Myocyte (in vitro differentiated cells): ENCODE data around the gene PLXDC2. TPM values are rescaled to one million over a fixed set of nuclear protein-coding genes. Genes with fewer than 3 reads are reported as not detected.
"Not testable (repeated sequence)": the region's sequence is repeated elsewhere in the genome, so short reads cannot be mapped to it uniquely, and the experiment has no call there.

Experiments
- DNase-seq: peaks from one replicate; pipeline ENCODE4 v3.0.0-alpha.2; 2012; ENCODE audit warnings: low read depth
- total RNA-seq: library from RNA; depleted of rRNA; stranded (reverse); fragments of >200 nt; gene quantifications from 2 replicates; pipeline ENCODE4 v1.2.3, GENCODE V29; 2014

PLXDC2 gene
- total RNA-seq, 1 donor from 2014 or later, result 12.0 TPM

DNA sequence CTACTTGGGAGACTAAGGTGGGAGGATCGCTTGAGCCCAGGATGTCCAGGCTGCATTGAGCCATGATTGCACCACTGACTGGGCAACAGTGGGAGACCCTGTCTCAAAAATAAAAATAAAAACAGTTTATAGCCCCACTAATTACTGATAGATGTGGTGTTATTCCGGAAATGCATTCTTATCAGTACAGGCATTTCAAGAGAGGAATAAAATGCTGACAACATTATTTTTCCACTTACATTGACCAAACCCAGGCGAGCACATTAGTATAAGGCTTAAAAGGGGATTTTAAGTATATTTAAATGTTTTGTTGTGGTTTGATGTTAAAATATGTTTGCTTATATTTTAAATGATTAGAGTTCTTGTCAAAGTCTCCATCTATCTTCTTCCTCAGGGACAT is 359.5 kb downstream of the PLXDC2 start:
- DNase-seq, result no peak

DNA sequence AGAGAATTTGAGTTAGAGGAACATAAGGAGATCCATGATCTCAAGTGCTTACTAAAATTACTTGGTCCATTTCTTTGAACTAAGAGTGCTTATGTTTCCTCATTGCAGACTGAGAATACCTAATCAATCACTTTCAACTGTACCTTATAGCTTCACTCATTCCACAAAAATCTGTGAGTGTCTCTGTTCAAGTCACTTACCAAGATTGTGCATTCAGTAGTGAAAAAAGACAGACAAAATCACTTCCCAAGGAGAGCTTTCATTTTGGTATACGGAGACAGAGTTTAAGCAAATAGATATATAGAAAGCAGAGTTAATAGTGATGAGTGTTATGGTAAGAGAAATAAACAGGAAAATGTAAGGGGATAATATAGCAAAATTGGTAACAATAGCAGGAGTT is 364.5 kb downstream of the PLXDC2 start:
- no peak for DNase-seq

DNA sequence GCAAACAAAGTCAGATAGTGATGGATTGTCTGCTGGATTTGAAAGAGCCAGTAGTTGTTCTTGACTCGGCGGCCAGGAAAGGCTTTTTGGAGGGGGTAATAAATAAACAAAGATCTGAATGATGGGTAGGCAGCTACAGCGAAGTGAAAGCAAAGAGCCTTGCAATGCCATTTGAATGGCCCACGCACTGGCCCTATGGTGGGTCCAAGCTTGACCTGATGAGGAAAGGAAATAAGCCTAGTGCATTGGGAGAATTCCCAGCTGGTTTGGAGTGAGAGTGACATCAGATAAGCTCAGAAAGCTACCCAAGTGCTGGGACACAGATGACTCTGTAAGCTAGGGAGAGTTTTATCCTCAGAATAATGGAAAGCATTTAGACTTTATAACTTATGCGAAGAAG is 365.2 kb downstream of the PLXDC2 start:
- no peak for DNase-seq

DNA sequence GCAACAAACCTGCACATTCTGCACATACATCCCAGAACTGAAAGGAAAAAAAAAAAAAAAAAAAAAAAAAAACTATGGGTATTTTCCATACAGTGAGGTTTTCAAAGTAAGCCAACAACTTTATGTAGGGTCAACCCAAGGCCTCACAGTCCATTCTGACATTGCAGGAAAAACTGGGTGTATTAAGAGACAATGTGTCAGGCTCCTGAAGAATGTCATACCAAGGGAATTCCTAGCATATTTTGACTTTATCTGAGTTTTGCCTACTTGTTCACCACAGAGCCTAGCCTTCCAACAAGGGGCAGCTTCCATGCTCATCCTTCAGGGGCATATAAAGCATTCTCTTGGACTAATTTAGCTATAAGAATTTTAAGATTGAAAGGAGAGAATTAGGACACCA is 368.9 kb downstream of the PLXDC2 start:
- DNase-seq, result peak; percentile 1

DNA sequence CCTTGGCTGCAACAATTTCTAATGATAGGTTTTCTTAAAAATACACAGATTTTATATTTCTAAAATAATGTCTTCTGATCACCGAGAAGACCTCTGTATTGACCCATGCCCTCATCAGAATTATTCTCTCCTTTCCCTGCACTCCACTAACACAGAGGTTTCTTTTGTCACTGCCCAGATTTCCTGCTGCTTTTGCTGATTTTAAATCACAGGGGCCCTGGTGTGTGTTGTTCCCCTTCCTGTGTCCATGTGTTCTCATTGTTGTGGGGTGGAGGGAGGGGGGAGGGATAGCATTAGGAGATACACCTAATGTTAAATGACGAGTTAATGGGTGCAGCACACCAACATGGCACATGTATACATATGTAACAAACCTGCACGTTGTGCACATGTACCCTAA is 375.2 kb downstream of the PLXDC2 start:
- not testable (repeated sequence) for DNase-seq

DNA sequence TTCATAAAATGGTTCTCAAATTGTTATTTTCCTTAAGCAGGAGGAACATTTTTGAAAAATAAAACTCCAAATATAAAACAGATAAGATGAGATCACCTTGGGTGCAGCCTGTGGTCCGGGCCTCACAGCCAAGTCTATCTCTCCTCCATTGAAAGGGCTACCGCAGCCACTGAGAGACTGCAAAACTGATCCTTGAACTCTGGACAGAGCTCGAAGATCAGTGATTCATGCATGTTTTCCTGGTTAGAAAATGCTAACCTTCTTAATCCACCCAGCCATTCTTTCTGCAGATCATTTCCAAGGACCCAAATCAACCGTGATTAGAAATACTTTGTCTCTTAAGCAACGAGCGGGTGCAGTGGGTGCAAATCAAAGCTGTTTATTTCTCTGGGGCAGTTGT is 378.8 kb downstream of the PLXDC2 start:
- DNase-seq, result no peak

DNA sequence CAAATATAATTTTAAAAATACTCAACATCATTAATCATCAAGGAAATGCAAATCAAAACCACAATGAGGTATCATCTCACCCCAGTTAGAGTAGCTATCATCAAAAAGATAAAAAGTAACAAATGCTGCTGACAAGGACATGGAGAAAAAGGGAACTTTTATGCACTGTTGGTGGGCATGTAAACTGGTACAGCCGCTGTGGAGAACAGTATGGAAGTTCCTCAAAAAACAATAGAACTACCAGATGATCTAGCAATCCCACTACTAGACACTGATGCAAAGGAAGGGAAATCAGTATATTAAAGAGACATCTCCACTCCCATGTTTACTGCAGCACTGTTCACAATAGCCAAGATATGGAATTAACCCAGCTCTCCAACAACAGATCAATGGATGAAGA is 384.5 kb downstream of the PLXDC2 start:
- DNase-seq, result no peak

DNA sequence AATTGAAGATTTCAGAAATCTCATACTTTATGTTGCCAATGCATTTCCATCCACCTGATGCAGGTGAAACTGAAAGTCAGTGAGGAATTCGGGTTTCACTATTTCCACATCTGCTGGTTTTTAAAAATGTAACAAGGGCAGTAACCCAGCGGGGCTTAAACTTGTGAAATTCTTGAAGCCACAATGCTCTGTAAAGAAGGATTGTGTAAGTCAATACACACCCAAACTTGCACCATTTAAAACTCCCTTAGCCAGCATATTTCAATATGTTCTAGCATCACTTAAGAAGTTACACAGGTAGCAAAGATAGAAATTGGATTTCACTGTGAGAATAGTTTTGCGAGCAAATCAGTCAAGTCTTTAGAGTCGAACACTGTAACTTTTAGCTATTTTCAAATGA is 386.1 kb downstream of the PLXDC2 start:
- no peak for DNase-seq

DNA sequence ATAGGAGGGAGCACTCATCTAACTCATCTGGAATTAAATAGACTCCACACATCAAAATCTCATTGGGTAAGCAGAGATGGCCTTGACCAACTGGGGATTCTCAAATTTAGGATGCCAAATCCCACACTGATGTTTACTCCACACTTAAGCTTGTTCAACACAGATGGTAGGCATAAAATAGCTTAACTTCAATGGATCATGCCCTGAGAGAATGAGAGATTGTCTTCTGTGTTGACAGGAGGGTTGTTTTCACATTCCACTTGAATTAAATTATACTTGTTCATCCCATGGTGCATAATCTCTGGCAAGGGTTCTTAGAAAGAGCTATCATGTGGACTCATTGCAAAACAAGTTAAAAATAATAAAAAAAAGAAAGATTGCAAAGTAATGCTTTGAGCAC is 391.4 kb downstream of the PLXDC2 start:
- no peak for DNase-seq

DNA sequence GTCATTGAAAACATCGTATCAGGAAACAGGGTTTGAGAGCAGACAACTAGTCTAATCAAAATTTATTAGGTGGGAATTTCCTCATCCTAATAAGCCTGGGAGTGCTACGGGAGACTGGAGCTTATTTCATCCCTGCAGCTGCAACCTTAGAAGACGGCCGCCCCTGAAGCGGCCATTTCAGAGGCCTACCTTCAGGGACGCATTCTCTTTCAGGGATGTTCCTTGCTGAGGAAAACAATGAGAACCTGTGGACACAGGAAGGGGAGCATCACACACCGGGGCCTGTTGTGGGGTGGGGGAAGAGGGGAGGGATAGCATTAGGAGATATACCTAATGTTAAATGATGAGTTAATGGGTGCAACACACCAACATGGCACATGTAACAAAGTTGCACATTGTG is 392.9 kb downstream of the PLXDC2 start:
- DNase-seq, result not testable (repeated sequence)

DNA sequence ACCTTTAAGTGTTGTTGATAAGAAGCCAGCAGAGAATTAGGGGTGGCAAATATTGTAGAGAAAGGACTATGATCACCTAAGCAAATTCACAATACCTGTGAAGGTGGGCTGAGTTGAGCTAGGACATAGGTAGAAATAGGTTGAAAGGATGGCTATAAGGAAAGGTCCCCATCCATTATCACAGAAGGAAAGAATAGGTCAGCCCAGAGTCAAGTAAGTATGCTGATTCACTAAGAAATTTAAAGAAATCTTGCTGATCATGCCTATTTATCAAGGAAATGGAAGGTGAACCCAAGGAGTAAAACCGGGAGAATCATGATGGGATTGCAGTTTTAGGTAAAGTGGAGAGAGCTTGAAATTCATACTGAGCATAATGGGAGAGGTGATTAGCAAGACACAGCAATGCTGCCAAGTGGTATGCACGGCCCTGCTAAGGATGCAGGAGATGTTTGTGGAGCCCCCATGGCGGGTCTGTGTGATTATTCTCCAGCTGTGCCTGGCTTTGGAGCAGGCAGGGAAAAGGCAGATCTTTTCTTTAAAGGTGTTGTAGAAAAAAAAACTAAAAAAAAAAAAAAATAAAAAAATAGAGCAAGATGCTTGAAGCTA is 399.4 kb downstream of the PLXDC2 start:
- DNase-seq, result no peak

DNA sequence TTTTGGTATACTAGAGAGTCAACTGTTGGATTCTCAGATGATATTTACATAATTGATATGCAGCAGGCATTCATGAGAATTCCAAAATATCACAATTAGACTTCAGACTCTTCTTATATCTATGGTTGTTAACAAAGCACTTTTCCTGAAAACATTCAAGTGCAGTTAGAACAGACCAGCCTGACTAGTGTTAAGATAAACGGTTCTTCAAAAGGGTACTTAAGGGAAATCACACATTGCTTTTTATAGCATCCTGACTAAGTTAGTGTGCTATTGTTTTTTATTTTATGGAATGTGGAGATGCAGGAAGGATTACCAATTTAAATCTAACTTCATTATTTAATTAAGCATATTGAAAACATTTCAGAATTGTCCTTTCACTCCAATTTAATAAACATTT is 405.1 kb downstream of the PLXDC2 start:
- DNase-seq, result no peak

DNA sequence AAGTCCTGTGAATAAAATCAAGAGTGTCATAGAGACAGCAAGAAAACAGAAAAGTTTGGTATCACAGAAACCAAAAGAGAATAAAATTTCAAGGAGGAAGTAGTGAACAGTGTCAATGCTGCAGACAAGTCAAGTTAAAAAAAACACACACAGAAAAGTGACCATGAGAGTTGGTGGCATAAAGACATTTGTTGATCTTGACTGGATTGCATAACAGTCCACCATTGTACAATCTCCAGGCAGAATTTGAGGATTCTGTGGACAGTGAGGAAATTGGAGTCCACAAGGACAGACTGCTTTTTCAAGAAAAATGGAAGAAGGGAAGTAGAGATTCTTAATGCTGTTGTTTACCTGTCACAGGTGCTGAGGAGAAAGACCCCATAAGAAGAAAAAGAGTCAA is 412.5 kb downstream of the PLXDC2 start:
- DNase-seq, result no peak

DNA sequence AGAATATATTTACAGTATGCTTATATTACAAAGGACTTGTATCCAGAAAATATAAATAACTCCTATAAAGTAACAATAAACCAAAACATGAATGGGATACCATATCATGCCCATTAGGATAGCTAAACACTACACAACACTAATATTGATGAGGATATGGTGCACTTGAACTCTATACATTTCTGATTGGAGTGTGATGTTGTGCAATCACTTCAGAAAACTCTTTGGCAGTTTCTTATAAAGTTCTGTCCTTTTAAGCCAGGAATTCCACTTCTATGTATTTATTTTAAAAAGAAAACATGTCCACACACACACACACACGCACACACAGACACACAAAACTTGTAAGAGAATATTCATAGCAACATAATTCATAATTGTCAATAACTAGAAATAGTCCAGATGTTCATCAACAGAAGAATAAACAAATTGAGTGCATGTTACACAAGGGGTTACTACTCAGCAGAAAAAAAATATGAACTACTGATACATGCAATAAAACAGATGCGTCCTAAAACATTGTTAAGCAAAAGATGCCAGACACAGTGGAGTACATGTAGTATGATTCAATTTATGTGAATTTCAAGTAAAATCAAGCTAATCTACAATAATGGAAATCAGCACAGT is 416.0 kb downstream of the PLXDC2 start:
- DNase-seq, result no peak

DNA sequence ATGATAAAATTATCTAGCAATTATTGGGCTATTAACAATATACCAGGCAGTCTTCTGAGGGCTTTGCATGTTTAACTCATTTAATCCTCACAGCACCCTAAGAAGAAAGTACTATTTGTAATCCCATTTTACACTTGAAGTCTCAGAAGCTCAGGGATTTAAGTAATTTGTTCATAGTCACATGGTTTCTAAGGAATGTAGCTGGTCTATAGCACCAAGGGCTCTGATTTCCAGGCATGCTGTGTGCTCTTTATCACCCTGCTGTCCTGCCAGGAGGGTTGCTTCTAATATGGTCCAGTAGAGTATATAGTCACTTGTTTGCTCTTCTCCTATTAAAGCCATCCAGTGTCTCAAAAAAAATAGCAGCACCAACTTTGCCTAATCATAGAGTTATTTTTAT is 417.2 kb downstream of the PLXDC2 start:
- DNase-seq, result no peak

DNA sequence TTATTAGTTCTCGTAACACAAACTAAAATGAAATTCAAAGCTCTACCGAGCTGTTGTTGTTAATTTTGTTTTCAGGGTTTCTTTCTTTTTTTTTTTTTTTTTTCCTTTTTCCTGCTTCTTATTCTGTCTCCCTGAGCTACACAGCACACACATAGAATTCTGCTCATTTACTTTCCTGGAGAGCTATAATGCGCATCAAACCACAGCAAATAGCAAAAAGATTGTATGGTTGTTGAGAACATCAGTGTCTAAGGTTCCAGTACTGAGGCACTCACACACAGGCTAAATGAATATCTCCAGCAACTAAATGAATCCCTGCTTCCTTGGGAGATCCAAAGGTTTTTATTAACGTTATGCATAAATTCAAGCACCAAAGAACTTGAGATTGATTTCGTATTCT is 418.3 kb downstream of the PLXDC2 start:
- DNase-seq, result no peak

DNA sequence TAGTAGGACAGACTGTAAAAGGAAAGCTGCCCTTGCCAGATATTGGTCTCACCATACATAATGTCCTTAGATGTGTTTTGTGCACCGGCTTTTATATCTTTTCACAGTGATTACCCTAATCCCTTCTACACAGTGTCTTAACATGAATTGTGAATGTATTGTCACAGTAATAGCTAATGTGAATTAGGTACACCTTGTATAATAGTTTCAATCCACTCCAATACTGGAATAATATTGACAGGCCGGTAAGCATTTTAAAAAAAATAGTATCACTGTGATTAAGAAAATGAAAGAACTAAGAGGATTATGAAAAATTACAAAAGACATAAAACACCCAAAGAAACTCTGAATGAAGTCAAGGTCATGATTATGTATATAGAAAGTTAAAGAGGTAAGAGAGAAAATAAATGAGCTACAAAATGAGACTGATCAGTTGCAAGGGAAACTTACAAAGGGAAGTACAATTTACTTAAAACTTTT is 420.9 kb downstream of the PLXDC2 start:
- no peak for DNase-seq

DNA sequence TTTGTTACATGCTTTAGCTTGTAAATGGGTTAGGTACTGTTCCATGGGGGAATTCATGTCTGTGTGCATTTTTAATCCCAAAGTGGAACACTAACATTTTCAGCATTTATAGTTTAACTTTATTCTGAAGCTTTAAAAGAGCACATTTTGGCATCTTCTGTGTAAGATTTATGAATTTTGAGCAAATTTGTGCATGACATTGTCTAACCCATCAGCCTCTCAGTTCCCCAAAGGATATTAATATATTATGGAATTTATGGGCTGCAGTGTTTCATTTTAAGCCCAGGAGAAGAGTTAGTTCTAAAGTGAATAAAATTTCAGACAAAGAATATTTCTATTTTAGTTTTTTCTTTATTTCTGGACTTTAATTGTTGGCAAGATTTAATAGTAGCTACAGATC is 421.4 kb downstream of the PLXDC2 start:
- no peak for DNase-seq

DNA sequence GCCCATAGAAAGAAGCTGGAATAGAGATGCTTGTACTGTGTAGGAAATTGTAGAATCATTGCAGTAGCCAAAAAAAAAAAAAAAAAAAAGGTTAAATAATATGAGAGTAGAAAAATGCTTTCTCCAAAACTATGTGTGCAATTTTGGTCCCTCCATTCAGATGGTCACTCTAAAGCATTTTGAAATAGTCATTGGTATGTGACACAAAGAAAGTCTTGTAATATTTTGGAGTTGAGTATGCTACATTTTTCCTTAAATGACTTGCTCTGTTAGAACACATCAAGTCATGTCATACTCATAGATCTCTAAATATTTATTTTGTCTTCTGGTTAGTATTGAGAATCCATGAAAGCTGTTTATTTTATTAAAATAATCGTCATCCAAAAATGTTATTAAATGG is 424.4 kb downstream of the PLXDC2 start:
- no peak for DNase-seq

DNA sequence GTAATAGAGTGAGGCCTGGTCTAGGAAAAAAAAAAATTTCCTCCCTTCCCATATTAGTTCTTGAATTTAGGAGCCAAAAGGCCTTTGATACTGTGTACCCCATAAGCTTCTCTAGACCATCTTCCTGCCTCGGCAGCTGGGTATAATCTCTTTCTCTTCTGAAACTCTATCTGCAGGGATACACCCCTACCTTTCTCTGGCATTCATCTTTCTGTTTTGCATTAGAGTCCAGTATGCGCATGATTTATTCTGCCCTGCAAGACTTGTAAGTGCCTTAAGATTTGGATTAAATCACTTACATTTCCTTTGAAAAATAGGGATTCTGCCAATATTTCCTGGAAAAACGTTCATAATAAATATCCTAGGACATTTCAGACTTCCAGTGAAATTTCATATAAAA is 431.2 kb downstream of the PLXDC2 start:
- no peak for DNase-seq

DNA sequence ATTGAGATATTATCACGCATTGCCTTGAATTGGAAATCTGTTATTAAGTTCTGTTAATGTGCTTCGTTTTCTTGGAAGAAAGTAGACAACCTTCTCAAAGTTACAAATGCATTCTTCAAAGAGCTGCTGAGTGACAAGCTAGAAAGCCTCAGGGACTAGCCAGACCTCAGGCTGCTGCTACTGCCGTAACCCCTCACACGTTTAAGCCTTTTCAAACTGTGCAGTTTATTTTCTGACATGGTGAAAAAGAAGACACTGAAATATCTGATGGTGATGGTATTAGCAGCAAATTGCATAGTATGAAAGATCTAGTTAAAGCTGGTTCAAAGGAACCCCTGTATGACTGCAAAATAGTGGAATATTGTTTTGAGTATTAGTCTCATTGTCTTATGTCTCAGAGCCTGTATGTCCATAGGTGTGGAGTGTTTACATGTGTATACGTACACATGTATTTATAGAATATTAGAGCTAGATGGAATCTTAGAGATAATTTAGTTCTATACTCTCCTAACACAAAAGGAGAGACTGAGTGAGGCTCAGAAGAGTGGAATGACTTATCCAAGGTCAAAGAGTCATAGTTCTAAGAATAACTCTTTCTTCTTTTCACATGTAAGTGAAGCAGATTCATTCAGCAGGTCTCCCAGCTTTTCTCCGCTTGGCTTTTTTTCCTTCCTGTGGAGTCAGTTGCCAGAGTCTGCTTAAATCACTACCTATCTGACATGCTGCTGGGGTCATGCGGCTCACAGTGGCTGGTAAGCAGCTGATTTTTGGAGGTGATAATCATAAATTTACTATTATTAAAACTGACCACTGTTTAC is 431.9 kb downstream of the PLXDC2 start:
- DNase-seq, result peak; percentile 1

DNA sequence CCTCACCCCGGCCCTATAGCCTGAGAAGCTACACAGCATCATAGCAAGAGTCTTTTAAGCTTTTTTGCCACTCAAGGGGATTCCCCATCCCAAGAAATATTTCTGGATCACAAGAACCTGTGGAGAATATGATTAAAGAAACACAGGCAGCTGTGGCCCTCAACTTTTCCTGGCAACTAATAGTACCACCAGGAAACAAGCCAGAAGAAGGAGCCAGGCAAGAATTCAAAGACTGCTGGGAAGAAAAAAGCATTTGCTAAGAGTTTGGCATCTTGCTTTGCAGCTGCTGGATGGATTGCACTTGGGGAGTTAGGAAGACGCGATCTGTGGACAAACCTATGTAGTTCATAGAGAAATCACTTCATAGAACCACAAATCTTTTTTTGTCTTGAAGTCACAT is 437.8 kb downstream of the PLXDC2 start:
- DNase-seq, result peak; percentile 73

DNA sequence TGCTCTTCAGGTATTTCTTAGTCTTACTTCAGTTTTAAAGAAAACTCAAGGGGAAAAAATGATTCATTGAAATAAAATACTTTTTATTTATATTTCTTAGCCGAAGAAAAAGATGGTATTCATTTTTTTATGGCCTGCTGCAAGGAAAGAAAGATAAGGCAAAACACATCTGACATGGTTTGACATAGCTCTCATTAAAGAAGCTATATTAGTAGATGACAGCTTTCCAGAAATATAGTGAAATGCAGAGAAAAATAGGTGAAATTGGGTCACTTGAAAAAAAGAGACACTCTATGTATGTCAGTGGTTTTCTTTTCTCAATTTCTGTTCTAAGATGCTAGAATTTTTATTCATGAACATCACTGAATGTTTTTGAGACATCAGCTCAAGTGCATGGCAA is 438.3 kb downstream of the PLXDC2 start:
- no peak for DNase-seq
